ENCODE results near the gene GART. TPM values are rescaled to one million over a fixed set of nuclear protein-coding genes. Genes with fewer than 3 reads are reported as not detected.

The GART gene
- total and polyA plus RNA-seq, 7 experiments from 2014 or later: 37.3 to 98.8 (median 56.4) TPM

DNA sequence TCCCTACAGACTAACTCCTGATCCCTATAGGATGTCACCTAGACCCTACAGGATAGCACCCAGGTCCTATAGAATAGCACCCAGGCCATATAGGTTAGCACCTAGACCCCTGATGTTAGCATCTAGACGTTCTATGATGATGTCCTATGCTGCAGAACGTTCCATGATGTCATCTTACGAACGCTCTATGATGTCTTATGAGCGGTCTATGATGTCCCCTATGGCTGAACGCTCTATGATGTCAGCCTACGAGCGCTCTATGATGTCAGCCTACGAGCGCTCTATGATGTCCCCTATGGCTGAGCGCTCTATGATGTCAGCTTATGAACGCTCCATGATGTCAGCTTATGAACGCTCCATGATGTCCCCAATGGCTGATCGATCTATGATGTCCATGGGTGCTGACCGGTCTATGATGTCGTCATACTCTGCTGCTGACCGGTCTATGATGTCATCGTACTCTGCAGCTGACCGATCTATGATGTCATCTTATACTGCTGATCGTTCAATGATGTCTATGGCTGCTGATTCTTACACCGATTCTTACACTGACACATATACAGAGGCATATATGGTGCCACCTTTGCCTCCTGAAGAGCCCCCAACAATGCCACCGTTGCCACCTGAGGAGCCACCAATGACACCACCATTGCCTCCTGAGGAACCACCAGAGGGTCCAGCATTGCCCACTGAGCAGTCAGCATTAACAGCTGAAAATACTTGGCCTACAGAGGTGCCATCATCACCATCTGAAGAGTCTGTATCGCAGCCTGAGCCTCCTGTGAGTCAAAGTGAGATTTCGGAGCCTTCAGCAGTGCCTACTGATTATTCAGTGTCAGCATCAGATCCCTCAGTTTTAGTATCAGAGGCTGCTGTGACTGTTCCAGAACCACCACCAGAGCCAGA is 10.4 kb upstream of the GART start:
- DNase-seq: no peak
- intact Hi-C loops (cut with micrococcal nuclease): loop anchor here in 1 of 2 donors (2.0 kb wide), 1 partner anchor 14 kb away; no protein-coding TSS in a partner anchor
- no peak overlapping the region for H3K4me3 ChIP-seq (ENCODE audit: low read length)
- CTCF ChIA-PET: no interaction called here
- no peak overlapping the region for H3K27ac ChIP-seq (ENCODE audit: low read depth, low read length)
- ATAC-seq: peak; percentile 21
- peaks cover 0 to 3% (median 0%) of the 10 kb centered on the region in 11 donors for H3K9me3 Mint-ChIP-seq
- H3K27me3 ChIP-seq (ENCODE audit: control insufficient read depth in 2 of 2, insufficient read depth in 2 of 2, low read length in 2 of 2): no peaks in the 10 kb centered on the region
- no peaks in the 10 kb centered on the region for H3K27me3 Mint-ChIP-seq
- peaks cover 16 to 69% (median 56%) of the 10 kb centered on the region in 5 donors for H3K36me3 Mint-ChIP-seq
- H3K36me3 ChIP-seq (ENCODE audit: control insufficient read depth in 2 of 3, insufficient read depth in 3 of 3, low read length in 3 of 3): peaks cover 38 to 79% (median 41%) of the 10 kb centered on the region in 3 experiments
- POLR2A ChIA-PET: interaction anchor here (0.5 to 7.3 kb wide), 2 partner anchors 9 to 841 kb away, joined by 3 to 69 read pairs; partner anchors contain the start of genes GART and SON
- peak overlapping the region in 2 of 10 donors; percentile 0 to 2 for H3K4me3 Mint-ChIP-seq
- H3K27ac Mint-ChIP-seq: peak overlapping the region in 4 of 9 donors; percentile 33 to 90 (median 46)
- peaks cover 6 to 12% of the 10 kb centered on the region in 2 donors for H3K4me1 ChIP-seq (ENCODE audit: control insufficient read depth in 2 of 2, insufficient read depth in 2 of 2, low read length in 2 of 2)
- H3K9me3 ChIP-seq (ENCODE audit: control insufficient read depth in 2 of 3, low read length in 3 of 3): no peaks in the 10 kb centered on the region
- H3K4me1 Mint-ChIP-seq: peaks cover 43 to 74% (median 58%) of the 10 kb centered on the region in 7 donors

GRCh38 chr21:33551664-33552063 is 9.7 kb upstream of the GART start:
- Histone ChIP-seq H3K4me3 (ENCODE audit: low read length) (no peak overlapping the region), H3K36me3 (ENCODE audit: control insufficient read depth in 2 of 3, insufficient read depth in 3 of 3, low read length in 3 of 3) (peaks cover 38 to 78% (median 41%) of the 10 kb centered on the region in 3 experiments), H3K4me1 (ENCODE audit: control insufficient read depth in 2 of 2, insufficient read depth in 2 of 2, low read length in 2 of 2) (peaks cover 6 to 12% of the 10 kb centered on the region in 2 donors), H3K9me3 (ENCODE audit: control insufficient read depth in 2 of 3, low read length in 3 of 3) (no peaks in the 10 kb centered on the region), H3K27ac (ENCODE audit: low read depth, low read length) (no peak overlapping the region), H3K27me3 (ENCODE audit: control insufficient read depth in 2 of 2, insufficient read depth in 2 of 2, low read length in 2 of 2) (no peaks in the 10 kb centered on the region)
- Mint-ChIP-seq H3K27ac (peak overlapping the region in 1 of 9 donors; percentile 33), H3K9me3 (peaks cover 0 to 3% (median 0%) of the 10 kb centered on the region in 11 donors), H3K27me3 (no peaks in the 10 kb centered on the region), H3K4me3 (no peak overlapping the region), H3K4me1 (peaks cover 40 to 70% (median 53%) of the 10 kb centered on the region in 7 donors), H3K36me3 (peaks cover 16 to 63% (median 49%) of the 10 kb centered on the region in 5 donors)
- POLR2A ChIA-PET: interaction anchor here (0.9 to 7.3 kb wide), 4 partner anchors 8 to 167 kb away, joined by 3 to 69 read pairs (median 4); partner anchors contain the start of genes GART and SON
- CTCF ChIA-PET: interaction anchor here (1.2 kb wide), 1 partner anchor 54 kb away, joined by 4 read pairs; no protein-coding TSS in a partner anchor
- DNase-seq (no peak), ATAC-seq (no peak)
- intact Hi-C loops (cut with micrococcal nuclease): loop anchor here in 1 of 2 donors (2.0 kb wide), 1 partner anchor 15 kb away; no protein-coding TSS in a partner anchor

DNA sequence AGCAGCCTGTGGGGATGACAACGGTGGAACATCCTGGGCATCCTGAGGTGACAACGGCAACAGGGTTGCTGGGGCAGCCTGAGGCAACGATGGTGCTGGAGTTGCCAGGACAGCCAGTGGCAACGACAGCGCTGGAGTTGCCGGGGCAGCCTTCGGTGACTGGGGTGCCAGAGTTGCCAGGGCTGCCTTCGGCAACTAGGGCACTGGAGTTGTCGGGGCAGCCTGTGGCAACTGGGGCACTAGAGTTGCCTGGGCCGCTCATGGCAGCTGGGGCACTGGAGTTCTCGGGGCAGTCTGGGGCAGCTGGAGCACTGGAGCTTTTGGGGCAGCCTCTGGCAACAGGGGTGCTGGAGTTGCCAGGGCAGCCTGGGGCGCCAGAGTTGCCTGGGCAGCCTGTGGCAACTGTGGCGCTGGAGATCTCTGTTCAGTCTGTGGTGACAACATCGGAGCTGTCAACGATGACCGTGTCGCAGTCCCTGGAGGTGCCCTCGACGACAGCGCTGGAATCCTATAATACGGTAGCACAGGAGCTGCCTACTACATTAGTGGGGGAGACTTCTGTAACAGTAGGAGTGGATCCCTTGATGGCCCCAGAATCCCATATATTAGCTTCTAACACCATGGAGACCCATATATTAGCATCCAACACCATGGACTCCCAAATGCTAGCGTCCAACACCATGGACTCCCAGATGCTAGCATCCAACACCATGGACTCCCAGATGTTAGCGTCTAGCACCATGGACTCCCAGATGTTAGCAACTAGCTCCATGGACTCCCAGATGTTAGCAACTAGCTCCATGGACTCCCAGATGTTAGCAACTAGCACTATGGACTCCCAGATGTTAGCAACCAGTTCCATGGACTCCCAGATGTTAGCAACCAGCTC is 9.1 kb upstream of the GART start:
- ATAC-seq (peak; percentile 8), DNase-seq (no peak)
- Mint-ChIP-seq H3K36me3 (peaks cover 14 to 58% (median 42%) of the 10 kb centered on the region in 5 donors), H3K9me3 (peaks cover 0 to 3% (median 0%) of the 10 kb centered on the region in 11 donors), H3K27me3 (no peaks in the 10 kb centered on the region), H3K27ac (peak overlapping the region in 1 of 9 donors; percentile 52), H3K4me1 (peaks cover 34 to 67% (median 49%) of the 10 kb centered on the region in 7 donors), H3K4me3 (no peak overlapping the region)
- Histone ChIP-seq H3K4me3 (ENCODE audit: low read length) (no peak overlapping the region), H3K4me1 (ENCODE audit: control insufficient read depth in 2 of 2, insufficient read depth in 2 of 2, low read length in 2 of 2) (peaks cover 2 to 10% of the 10 kb centered on the region in 2 donors), H3K27ac (ENCODE audit: low read depth, low read length) (no peak overlapping the region), H3K27me3 (ENCODE audit: control insufficient read depth in 2 of 2, insufficient read depth in 2 of 2, low read length in 2 of 2) (no peaks in the 10 kb centered on the region), H3K36me3 (ENCODE audit: control insufficient read depth in 2 of 3, insufficient read depth in 3 of 3, low read length in 3 of 3) (peaks cover 38 to 75% (median 41%) of the 10 kb centered on the region in 3 experiments), H3K9me3 (ENCODE audit: control insufficient read depth in 2 of 3, low read length in 3 of 3) (no peaks in the 10 kb centered on the region)
- ChIA-PET CTCF (interaction anchor here (0.5 to 1.2 kb wide), 2 partner anchors 54 to 104 kb away, joined by 3 to 4 read pairs; no protein-coding TSS in a partner anchor), POLR2A (interaction anchor here (0.9 to 7.3 kb wide), 4 partner anchors 7 to 166 kb away, joined by 3 to 69 read pairs (median 4); partner anchors contain the start of genes GART and SON)
- intact Hi-C loops (cut with micrococcal nuclease): no loop called here

- Histone ChIP-seq H3K4me1 (ENCODE audit: control insufficient read depth in 2 of 2, insufficient read depth in 2 of 2, low read length in 2 of 2) (peaks cover 9% of the 10 kb centered on the region in 2 donors), H3K36me3 (ENCODE audit: control insufficient read depth in 2 of 3, insufficient read depth in 3 of 3, low read length in 3 of 3) (peaks cover 38 to 73% (median 41%) of the 10 kb centered on the region in 3 experiments), H3K27me3 (ENCODE audit: control insufficient read depth in 2 of 2, insufficient read depth in 2 of 2, low read length in 2 of 2) (no peaks in the 10 kb centered on the region), H3K9me3 (ENCODE audit: control insufficient read depth in 2 of 3, low read length in 3 of 3) (no peaks in the 10 kb centered on the region), H3K27ac (ENCODE audit: low read depth, low read length) (no peak overlapping the region), H3K4me3 (ENCODE audit: low read length) (no peak overlapping the region)
- ChIA-PET POLR2A (interaction anchor here (0.6 to 7.3 kb wide), 2 partner anchors 6 to 798 kb away, joined by 3 to 69 read pairs; partner anchors contain the start of genes GART and SON), CTCF (interaction anchor here (0.5 kb wide), 1 partner anchor 103 kb away, joined by 3 read pairs; no protein-coding TSS in a partner anchor)
- ATAC-seq (peak; percentile 14), DNase-seq (no peak)
- Mint-ChIP-seq H3K9me3 (peaks cover 0 to 3% (median 0%) of the 10 kb centered on the region in 11 donors), H3K27ac (peak overlapping the region in 2 of 9 donors; percentile 28 to 39), H3K4me1 (peaks cover 33 to 67% (median 49%) of the 10 kb centered on the region in 7 donors), H3K36me3 (peaks cover 13 to 53% (median 33%) of the 10 kb centered on the region in 5 donors), H3K4me3 (no peak overlapping the region), H3K27me3 (no peaks in the 10 kb centered on the region)
- intact Hi-C loops (cut with micrococcal nuclease): loop anchor here (10.0 kb wide), 2 partner anchors 345 to 825 kb away; partner anchors contain the start of gene SYNJ1 (in 1 of the 2)
Observed at GRCh38 chr21:33549848-33550771, 8.2 kb upstream of the GART start.

GRCh38 chr21:33546086-33546485 is 4.2 kb upstream of the GART start:
- Mint-ChIP-seq H3K4me1 (peaks cover 30 to 62% (median 50%) of the 10 kb centered on the region in 7 donors), H3K27ac (peak overlapping the region in 4 of 9 donors; percentile 38 to 99 (median 79)), H3K36me3 (peaks cover 0 to 23% (median 16%) of the 10 kb centered on the region in 5 donors), H3K4me3 (peak overlapping the region in 7 of 10 donors; percentile 62 to 99 (median 92)), H3K27me3 (peaks cover 0 to 5% (median 0%) of the 10 kb centered on the region in 5 donors), H3K9me3 (peaks cover 0 to 5% (median 0%) of the 10 kb centered on the region in 11 donors)
- peaks cover 7 to 50% (median 8%) of the 10 kb centered on the region in 3 experiments for H3K36me3 ChIP-seq (ENCODE audit: control insufficient read depth in 2 of 3, insufficient read depth in 3 of 3, low read length in 3 of 3)
- no peak for DNase-seq
- H3K27me3 ChIP-seq (ENCODE audit: control insufficient read depth in 2 of 2, insufficient read depth in 2 of 2, low read length in 2 of 2): no peaks in the 10 kb centered on the region
- no peaks in the 10 kb centered on the region for H3K9me3 ChIP-seq (ENCODE audit: control insufficient read depth in 2 of 3, low read length in 3 of 3)
- intact Hi-C loops (cut with micrococcal nuclease): loop anchor here (10.0 kb wide), 2 partner anchors 349 to 821 kb away; partner anchors contain the start of gene SYNJ1 (in 1 of the 2)
- no peak overlapping the region for H3K27ac ChIP-seq (ENCODE audit: low read depth, low read length)
- no peak overlapping the region for H3K4me3 ChIP-seq (ENCODE audit: low read length)
- peaks cover 14 to 22% of the 10 kb centered on the region in 2 donors for H3K4me1 ChIP-seq (ENCODE audit: control insufficient read depth in 2 of 2, insufficient read depth in 2 of 2, low read length in 2 of 2)
- POLR2A ChIA-PET: interaction anchor here (4.9 to 6.9 kb wide), 2 partner anchors 8 to 65 kb away, joined by 69 to 108 read pairs; partner anchors contain the start of gene TMEM50B
- no peak for ATAC-seq
- CTCF ChIA-PET: interaction anchor here (0.9 kb wide), 1 partner anchor 28 kb away, joined by 3 read pairs; no protein-coding TSS in a partner anchor

Measured in naive thymus-derived CD4-positive, alpha-beta T cell (primary cell).